Adrenal gland (tissue), 12 donors: ENCODE results near the gene ADD1. TPM values are rescaled to one million over a fixed set of nuclear protein-coding genes. Genes with fewer than 3 reads are reported as not detected.

Experiments used
- DNase-seq, 7 donors: peaks; one replicate each; pipeline ENCODE4 v3.0.0-alpha.2; 2019 to 2020
- H3K27ac ChIP-seq, 5 donors: fragments of 200-600 bp; sonication (generic) in 4 of 5; 1 replicate in 3 of 5; 2 replicates in 2 of 5; pipeline versions ENCODE4 v1.5.1 to v1.8.0; 2016 to 2020; ENCODE audit warnings: mild to moderate bottlenecking in 1 of 5
- H3K27me3 ChIP-seq: fragments of 200-600 bp; 2 replicates; pipeline ENCODE4 v1.8.0; 2021
- H3K36me3 ChIP-seq, 2 donors: fragments of 200-600 bp; replicated peaks in 1 of 2; 1 replicate in 1 of 2; 2 replicates in 1 of 2; pipeline versions ENCODE4 v1.5.1 to v1.8.0; 2018 to 2022
- H3K4me1 ChIP-seq, 2 donors: fragments of 200-600 bp; replicated peaks in 1 of 2; 1 replicate in 1 of 2; 2 replicates in 1 of 2; pipeline versions ENCODE4 v1.5.1 to v1.8.0; 2018 to 2021
- H3K4me3 ChIP-seq, 4 donors: fragments of 200-600 bp; sonication (generic) in 3 of 4; one replicate each; pipeline ENCODE4 v1.5.1; 2016 to 2018
- H3K9me3 ChIP-seq, 3 donors: fragments of 200-600 bp; sonication (generic) in 1 of 3; replicated peaks in 1 of 3; 1 replicate in 2 of 3; 2 replicates in 1 of 3; pipeline versions ENCODE4 v1.5.1 to v1.8.0; 2016 to 2021
- CTCF ChIP-seq, 6 experiments: fragments of 450-650 bp in 4 of 6; fragments of 200-600 bp in 2 of 6; sonication (generic) in 1 of 6; IDR thresholded peaks; 1 replicate in 5 of 6; 2 replicates in 1 of 6; pipeline versions ENCODE4 v1.5.1 to v1.8.0; 2016 to 2021; ENCODE audit warnings: antibody characterized with exemption in 6 of 6, mild to moderate bottlenecking in 2 of 6, moderate library complexity in 1 of 6
- POLR2A ChIP-seq, 2 donors: fragments of 450-650 bp; IDR thresholded peaks; one replicate each; pipeline ENCODE4 v1.6.1; 2017; ENCODE audit warnings: antibody characterized with exemption in 2 of 2, mild to moderate bottlenecking in 2 of 2, moderate library complexity in 1 of 2
- WGBS, 4 donors: extraction: QIAGEN DNeasy Blood & Tissue Kit in 2 of 4; methylation state at CpG; one replicate each; pipeline versions ENCODE4 v1.1.5 to v1.1.7; 2013 to 2017; 5-methylcytosine and 5-hydroxymethylcytosine counted together
- intact Hi-C, 2 donors: fragments of 100-400 bp; cut with DNase I; formaldehyde crosslinking; loops; one replicate each; pipeline versions ENCODE4 v1.14.1 to v1.15.0; 2022 to 2023
- polyA plus RNA-seq, 3 donors: library from polyadenylated mRNA; stranded (reverse); fragments of 200-250 nt in 2 of 3; fragments of 350-450 nt in 1 of 3; fragmentation: Illumina TruSeq in 1 of 3; extraction: RNeasy Lipid Tissue Mini Kit (QIAGEN cat#74804) in 1 of 3; gene quantifications; one replicate each; pipeline ENCODE4 v1.2.3, GENCODE V29; 2013 to 2014
- total RNA-seq, 9 donors: library from RNA; depleted of rRNA in 4 of 9; stranded (reverse); fragments of >200 nt in 4 of 9; fragments of 120-200 nt in 1 of 9; fragmentation: NEBNext Ultra II Directional in 1 of 9; extraction: Animal tissue kit (Norgen Biotek cat#: 25700) in 1 of 9; gene quantifications; one replicate each; pipeline versions ENCODE4 v1.1.0 to v1.2.4, GENCODE V29; 2013 to 2023
- donor health status: healthy with polysubstance abuse.
- donor health status: Bipolar disorder and iron deficiency.
- donor health status: DM: yes; HTN: yes; CAD: no.
- donor health status: DM: no; HTN: no; CAD: no.
- donor health status: DM: no; HTN: no; CAD: no.
- donor health status: DM: yes; HTN: yes; CAD: no.

ADD1 gene
- total and polyA plus RNA-seq, 12 donors: 134 to 468 (median 241) TPM

- DNase-seq: peak in 2 of 7 donors; percentile 13 to 71
- TF ChIP-seq POLR2A (IDR thresholded peaks at IDR 0.05) (no peak), CTCF (IDR thresholded peaks at IDR 0.05) (no peak)
These were observed 869 bp upstream of the ADD1 start for GRCh38 chr4:2842687-2843262.

GRCh38 chr4:2843941-2844584 lies 419 bp downstream of the ADD1 start:
- peak; percentile 46 to 76 (median 62) for DNase-seq
- intact Hi-C loops: loop anchor here (10.0 kb wide), 2 partner anchors 51 to 91 kb away; no protein-coding TSS in a partner anchor
- no peaks in the 10 kb centered on the region for H3K27me3 ChIP-seq

More at GRCh38 chr4:2842687-2843262, 869 bp upstream of the ADD1 start:
- Histone ChIP-seq H3K36me3 (no peaks in the 10 kb centered on the region), H3K27me3 (no peaks in the 10 kb centered on the region), H3K4me3 (peak overlapping the region in 3 of 4 donors; percentile 48 to 78 (median 60)), H3K9me3 (no peaks in the 10 kb centered on the region), H3K27ac (peak overlapping the region in 4 of 5 donors; percentile 63 to 95 (median 87)), H3K4me1 (peaks cover 18 to 40% of the 10 kb centered on the region in 2 donors)
- intact Hi-C loops: loop anchor here (10.0 kb wide), 2 partner anchors 52 to 92 kb away; no protein-coding TSS in a partner anchor
- WGBS, 4 donors: 17 to 36% (median 18%) methylated on average over 6 to 10 of the region's 10 CpGs

GRCh38 chr4:2846172-2846571 lies 2.5 kb downstream of the ADD1 start:
- WGBS, 4 donors: 71 to 78% (median 75%) methylated on average over 2 of the region's 2 CpGs
- DNase-seq: no peak
- no peaks in the 10 kb centered on the region for H3K9me3 ChIP-seq
- no peak overlapping the region for H3K4me3 ChIP-seq
- no peaks in the 10 kb centered on the region for H3K27me3 ChIP-seq
- peaks cover 19 to 58% of the 10 kb centered on the region in 2 donors for H3K4me1 ChIP-seq
- intact Hi-C loops: loop anchor here (10.0 kb wide), 2 partner anchors 49 to 89 kb away; no protein-coding TSS in a partner anchor
- no peak for TF ChIP-seq POLR2A (IDR thresholded peaks at IDR 0.05)
- no peak for TF ChIP-seq CTCF (IDR thresholded peaks at IDR 0.05)
- no peaks in the 10 kb centered on the region for H3K36me3 ChIP-seq
- no peak overlapping the region for H3K27ac ChIP-seq

More at GRCh38 chr4:2843941-2844584, 419 bp downstream of the ADD1 start:
- Histone ChIP-seq H3K9me3 (no peaks in the 10 kb centered on the region), H3K36me3 (no peaks in the 10 kb centered on the region), H3K27ac (peak overlapping the region; percentile 3 to 95 (median 84)), H3K4me1 (peaks cover 18 to 48% of the 10 kb centered on the region in 2 donors), H3K4me3 (peak overlapping the region; percentile 1 to 78 (median 48))
- TF ChIP-seq POLR2A (IDR thresholded peaks at IDR 0.05) (no peak), CTCF (IDR thresholded peaks at IDR 0.05) (no peak)
- 0 to 1% (median 0%) methylated on average over 17 to 70 of the region's 74 CpGs for WGBS, 4 donors

- peaks cover 29 to 65% of the 10 kb centered on the region in 2 donors for H3K4me1 ChIP-seq
- H3K27ac ChIP-seq: peak overlapping the region in 1 of 5 donors; percentile 31
- no peak overlapping the region for H3K4me3 ChIP-seq
- H3K27me3 ChIP-seq: no peaks in the 10 kb centered on the region
- no peaks in the 10 kb centered on the region for H3K9me3 ChIP-seq
- peak in 1 of 7 donors; percentile 49 for DNase-seq
- TF ChIP-seq POLR2A (IDR thresholded peaks at IDR 0.05) (no peak), CTCF (IDR thresholded peaks at IDR 0.05) (no peak)
- intact Hi-C loops: loop anchor here (10.0 kb wide), 2 partner anchors 47 to 87 kb away; no protein-coding TSS in a partner anchor
- no peaks in the 10 kb centered on the region for H3K36me3 ChIP-seq
- WGBS, 4 donors: 84 to 93% (median 87%) methylated on average over 11 of the region's 11 CpGs
These were observed 3.7 kb downstream of the ADD1 start for GRCh38 chr4:2847302-2847871.
